Ishikawa (cell line): ENCODE results near the gene ATXN3L.

Source experiments
- CEBPB ChIP-seq: IDR thresholded peaks from 2 replicates; pipeline ENCODE4 v1.6.1; 2012
- CREB1 ChIP-seq: IDR thresholded peaks from 2 replicates; pipeline ENCODE4 v1.6.1; 2012; ENCODE audit warnings: low read depth
- EGR1 ChIP-seq: IDR thresholded peaks from 2 replicates; pipeline ENCODE4 v1.6.1; 2012
- EP300 ChIP-seq: IDR thresholded peaks from 2 replicates; pipeline ENCODE4 v1.6.1; 2012; ENCODE audit warnings: borderline replicate concordance
- FOXM1 ChIP-seq: IDR thresholded peaks from 2 replicates; pipeline ENCODE4 v1.6.1; 2012; ENCODE audit warnings: low read depth, borderline replicate concordance
- MAX ChIP-seq: IDR thresholded peaks from 2 replicates; pipeline ENCODE4 v1.6.1; 2012
- RAD21 ChIP-seq: IDR thresholded peaks from 2 replicates; pipeline ENCODE4 v1.6.1; 2012; ENCODE audit warnings: low read depth
- TAF1 ChIP-seq: IDR thresholded peaks from 2 replicates; pipeline ENCODE4 v1.6.1; 2012; ENCODE audit warnings: low read depth, mild to moderate bottlenecking
- TEAD4 ChIP-seq: IDR thresholded peaks from 2 replicates; pipeline ENCODE4 v1.6.1; 2012
- USF1 ChIP-seq: IDR thresholded peaks from 2 replicates; pipeline ENCODE4 v1.6.1; 2012
- YY1 ChIP-seq: IDR thresholded peaks from 2 replicates; pipeline ENCODE4 v1.6.1; 2012; ENCODE audit warnings: low read depth
- ZBTB7A ChIP-seq: IDR thresholded peaks from 2 replicates; pipeline ENCODE4 v1.6.1; 2012; ENCODE audit warnings: low read depth
- TF ChIP-seq, protein P1 (sequence below): IDR thresholded peaks from 2 replicates; pipeline ENCODE4 v1.6.1; 2012; ENCODE audit warnings: low read depth, mild to moderate bottlenecking

GRCh38 chrX:13317366-13317765 is 2.5 kb downstream of the ATXN3L start:
- TF ChIP-seq YY1, result no peak
- no peak for TF ChIP-seq MAX
- TF ChIP-seq CEBPB, result no peak
- TF ChIP-seq EP300, result no peak
- no peak for TF ChIP-seq FOXM1
- no peak for TF ChIP-seq RAD21
- no peak for TF ChIP-seq TEAD4
- TF ChIP-seq, protein P1, sequence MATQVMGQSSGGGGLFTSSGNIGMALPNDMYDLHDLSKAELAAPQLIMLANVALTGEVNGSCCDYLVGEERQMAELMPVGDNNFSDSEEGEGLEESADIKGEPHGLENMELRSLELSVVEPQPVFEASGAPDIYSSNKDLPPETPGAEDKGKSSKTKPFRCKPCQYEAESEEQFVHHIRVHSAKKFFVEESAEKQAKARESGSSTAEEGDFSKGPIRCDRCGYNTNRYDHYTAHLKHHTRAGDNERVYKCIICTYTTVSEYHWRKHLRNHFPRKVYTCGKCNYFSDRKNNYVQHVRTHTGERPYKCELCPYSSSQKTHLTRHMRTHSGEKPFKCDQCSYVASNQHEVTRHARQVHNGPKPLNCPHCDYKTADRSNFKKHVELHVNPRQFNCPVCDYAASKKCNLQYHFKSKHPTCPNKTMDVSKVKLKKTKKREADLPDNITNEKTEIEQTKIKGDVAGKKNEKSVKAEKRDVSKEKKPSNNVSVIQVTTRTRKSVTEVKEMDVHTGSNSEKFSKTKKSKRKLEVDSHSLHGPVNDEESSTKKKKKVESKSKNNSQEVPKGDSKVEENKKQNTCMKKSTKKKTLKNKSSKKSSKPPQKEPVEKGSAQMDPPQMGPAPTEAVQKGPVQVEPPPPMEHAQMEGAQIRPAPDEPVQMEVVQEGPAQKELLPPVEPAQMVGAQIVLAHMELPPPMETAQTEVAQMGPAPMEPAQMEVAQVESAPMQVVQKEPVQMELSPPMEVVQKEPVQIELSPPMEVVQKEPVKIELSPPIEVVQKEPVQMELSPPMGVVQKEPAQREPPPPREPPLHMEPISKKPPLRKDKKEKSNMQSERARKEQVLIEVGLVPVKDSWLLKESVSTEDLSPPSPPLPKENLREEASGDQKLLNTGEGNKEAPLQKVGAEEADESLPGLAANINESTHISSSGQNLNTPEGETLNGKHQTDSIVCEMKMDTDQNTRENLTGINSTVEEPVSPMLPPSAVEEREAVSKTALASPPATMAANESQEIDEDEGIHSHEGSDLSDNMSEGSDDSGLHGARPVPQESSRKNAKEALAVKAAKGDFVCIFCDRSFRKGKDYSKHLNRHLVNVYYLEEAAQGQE, result no peak
- no peak for TF ChIP-seq ZBTB7A
- no peak for TF ChIP-seq TAF1
- no peak for TF ChIP-seq USF1
- no peak for TF ChIP-seq EGR1
- no peak for TF ChIP-seq CREB1
